ENCODE results near the gene LARP4B. TPM values are rescaled to one million over a fixed set of nuclear protein-coding genes. Genes with fewer than 3 reads are reported as not detected.

LARP4B gene
- total and polyA plus RNA-seq, 2 experiments from 2014 or later = 18.3 to 52.3 TPM

- TF ChIP-seq ZNF331 (CRISPR knock-in tag; IDR thresholded peaks at IDR 0.05; ENCODE audit: low read depth) = no peak
- TF ChIP-seq CTCF (conservative IDR thresholded peaks at IDR 0.05; ENCODE audit: low read depth in 2 of 2) = no peak
- no peak for TF ChIP-seq EZH2phosphoT487 (IDR thresholded peaks at IDR 0.05; ENCODE audit: unreplicated experiment)
- TF ChIP-seq ZNF114 (CRISPR knock-in tag; IDR thresholded peaks at IDR 0.05) = no peak
- no peak for TF ChIP-seq EZH2 (IDR thresholded peaks at IDR 0.05; ENCODE audit: low read depth, unreplicated experiment)
- no peak for TF ChIP-seq JUNB (IDR thresholded peaks at IDR 0.05; ENCODE audit: unreplicated experiment)
- TF ChIP-seq REST (IDR thresholded peaks at IDR 0.05; ENCODE audit: unreplicated experiment) = no peak
- no peak for TF ChIP-seq NANOG (IDR thresholded peaks at IDR 0.05; ENCODE audit: borderline replicate concordance)
Measured at GRCh38 chr10:968546-969199, 37.2 kb upstream of the LARP4B start (continued).

GRCh38 chr10:966466-967235, 35.1 kb upstream of the LARP4B start:
- H3K36me3 ChIP-seq (ENCODE audit: insufficient read depth) = no peaks in the 10 kb centered on the region
- H3K79me2 ChIP-seq (replicated peaks; ENCODE audit: insufficient read depth) = no peaks in the 10 kb centered on the region
- Mint-ChIP-seq H3K9me3 (no peaks in the 10 kb centered on the region), H3K27ac (no peak overlapping the region), H3K4me3 (no peak overlapping the region), H3K27me3 (ENCODE audit: insufficient read depth, low read depth, poor library complexity) (peaks cover 15% of the 10 kb centered on the region), H3K4me1 (peaks cover 6% of the 10 kb centered on the region), H3K36me3 (ENCODE audit: low read depth) (no peaks in the 10 kb centered on the region; the same call in 2 of the 3 replicates)
- no peak overlapping the region for H3K4me3 ChIP-seq
- DNase-seq (ENCODE audit: low spot score) (no peak), ATAC-seq (no peak; the same call in 1 of the 3 replicates)
- no peaks in the 10 kb centered on the region for H4K20me1 ChIP-seq (replicated peaks; ENCODE audit: insufficient read depth)
- no peak overlapping the region for H3K4me2 ChIP-seq
- H3K4me1 ChIP-seq (ENCODE audit: insufficient read depth) = no peaks in the 10 kb centered on the region
- no peaks in the 10 kb centered on the region for H3K27me3 ChIP-seq (ENCODE audit: insufficient read depth)
- H3K9me2 ChIP-seq (ENCODE audit: insufficient read depth) = no peaks in the 10 kb centered on the region
- H2AFZ ChIP-seq = no peak overlapping the region; the same call in 1 of the 2 replicates
- no peak overlapping the region for H3K27ac ChIP-seq (ENCODE audit: low read depth)
- H3F3A ChIP-seq (replicated peaks; ENCODE audit: low read depth) = no peaks in the 10 kb centered on the region
- TF ChIP-seq REST (IDR thresholded peaks at IDR 0.05; ENCODE audit: unreplicated experiment) = no peak
